HepG2 (cell line): ENCODE results near the gene OR2A42. TPM values are rescaled to one million over a fixed set of nuclear protein-coding genes. Genes with fewer than 3 reads are reported as not detected.

Experiments used
- ATAC-seq: fragments of 200-7000 bp; cut with Tn5 transposase; 3 replicates; pipeline ENCODE4 v1.9.1; 2020; ENCODE audit warnings: mild to moderate bottlenecking, moderate library complexity
- BruUV-seq: library from RNA; stranded (reverse); fragments of 400-500 nt; replicated peaks from 2 replicates; lab custom pipeline; 2021; lab: Mats Ljungman, UMichigan
- CTCF ChIA-PET: fragments of 300-600 bp; formaldehyde crosslinking; extraction: SDS; loops from one replicate; lab custom pipeline; 2021; ENCODE audit warnings: low total read pairs, inconsistent platforms, low intra/inter-chr PET ratio; lab: Yijun Ruan, JAX
- POLR2A ChIA-PET: fragments of 350-600 bp; sonication (Branson Sonifier 250); formaldehyde crosslinking; loops from one replicate; lab custom pipeline; 2020; ENCODE audit warnings: antibody characterized with exemption, inconsistent platforms; lab: Yijun Ruan, JAX
- DNase-seq: peaks from one replicate; pipeline ENCODE4 v3.0.0-alpha.2; 2015; ENCODE audit warnings: low spot score
- FAIRE-seq: peaks from 3 replicates; lab custom pipeline; 2011; peaks lifted over from hg19 to GRCh38; lab: Jason Lieb, UNC
- H2AFZ ChIP-seq: one replicate; pipeline ENCODE4 v1.6.1; 2011; ENCODE audit warnings: low read length, inconsistent platforms
- H3K27ac ChIP-seq: fragments of 300-600 bp; 3 replicates; pipeline ENCODE4 v1.8.0; 2011; ENCODE audit warnings: mixed run types, mild to moderate bottlenecking, mixed read lengths, low read length, inconsistent platforms; ENCODE audit not compliant: insufficient read depth; ENCODE audit errors: extremely low read length
- H3K27me3 ChIP-seq, 2 experiments: fragments of 200-600 bp in 1 of 2; 2 replicates in 1 of 2; 3 replicates in 1 of 2; pipeline versions ENCODE4 v1.6.0 to v1.8.0; 2011; ENCODE audit warnings: low read length in 2 of 2, mild to moderate bottlenecking in 2 of 2, moderate library complexity in 2 of 2, inconsistent platforms in 1 of 2; ENCODE audit not compliant: insufficient read depth in 2 of 2, control insufficient read depth in 1 of 2
- H3K36me3 ChIP-seq, 2 experiments: fragments of 200-600 bp in 1 of 2; replicated peaks in 1 of 2; 2 replicates in 1 of 2; 3 replicates in 1 of 2; pipeline versions ENCODE4 v1.5.1 to v1.8.0; 2011; ENCODE audit warnings: low read length in 2 of 2, inconsistent platforms in 1 of 2; ENCODE audit not compliant: insufficient read depth in 2 of 2, control insufficient read depth in 1 of 2
- H3K4me1 ChIP-seq: 2 replicates; pipeline ENCODE4 v1.5.1; 2012; ENCODE audit warnings: low read length, inconsistent platforms; ENCODE audit not compliant: insufficient read depth
- H3K4me2 ChIP-seq: 2 replicates; pipeline ENCODE4 v1.6.0; 2011; ENCODE audit warnings: low read depth, low read length, inconsistent platforms
- H3K4me3 ChIP-seq, 3 experiments: fragments of 200-600 bp in 1 of 3; sonication (generic), shearing (Covaris generic) in 1 of 3; replicated peaks in 1 of 3; 2 replicates each; pipeline ENCODE4 v1.5.1; 2011 to 2016; ENCODE audit warnings: low read length in 3 of 3, inconsistent platforms in 2 of 3, low read depth in 2 of 3, mild to moderate bottlenecking in 2 of 3, control low read depth in 1 of 3, mixed read lengths in 1 of 3; ENCODE audit not compliant: insufficient read depth in 1 of 3
- H3K79me2 ChIP-seq: one replicate; pipeline ENCODE4 v1.6.1; 2011; ENCODE audit warnings: low read length, inconsistent platforms; ENCODE audit not compliant: insufficient read depth
- H3K9ac ChIP-seq: 2 replicates; pipeline ENCODE4 v1.6.0; 2011; ENCODE audit warnings: mild to moderate bottlenecking, low read depth, low read length, inconsistent platforms; ENCODE audit not compliant: insufficient read depth
- H3K9me3 ChIP-seq: 2 replicates; pipeline ENCODE4 v1.5.1; 2012; ENCODE audit warnings: mild to moderate bottlenecking, low read length
- H4K20me1 ChIP-seq: 2 replicates; pipeline ENCODE4 v1.6.0; 2011; ENCODE audit warnings: inconsistent platforms, mild to moderate bottlenecking, low read length, moderate library complexity; ENCODE audit not compliant: insufficient read depth
- ETV6 ChIP-seq: sonication (generic); formaldehyde crosslinking; conservative IDR thresholded peaks from 2 replicates; pipeline ENCODE4 v1.4.0; 2020; ENCODE audit warnings: missing genetic modification reagents
- MTA3 ChIP-seq: sonication (generic); formaldehyde crosslinking; IDR thresholded peaks from 2 replicates; pipeline ENCODE4 v1.4.0; 2020; ENCODE audit warnings: missing genetic modification reagents
- RFX1 ChIP-seq: fragments of 450-650 bp; IDR thresholded peaks from 2 replicates; pipeline ENCODE4 v1.6.1; 2017
- ZFP36L2 ChIP-seq: sonication (generic); formaldehyde crosslinking; IDR thresholded peaks from 2 replicates; pipeline ENCODE4 v1.4.0; 2020; ENCODE audit warnings: missing genetic modification reagents
- ZNF343 ChIP-seq: sonication (generic); formaldehyde crosslinking; IDR thresholded peaks from 2 replicates; pipeline ENCODE4 v1.4.0; 2020; ENCODE audit warnings: mild to moderate bottlenecking, missing genetic modification reagents
- ZNF383 ChIP-seq: sonication (generic); formaldehyde crosslinking; IDR thresholded peaks from 2 replicates; pipeline ENCODE4 v1.4.0; 2020; ENCODE audit warnings: missing genetic modification reagents, mild to moderate bottlenecking, borderline replicate concordance
- ZNF792 ChIP-seq: IDR thresholded peaks from 2 replicates; pipeline ENCODE4 v1.6.1; 2016
- WGBS: methylation state at CpG from one replicate; pipeline ENCODE4 v1.1.6; 2017; ENCODE audit warnings: low lambda C conversion rate; 5-methylcytosine and 5-hydroxymethylcytosine counted together
- in situ Hi-C: cut with HindIII; loops from 2 replicates; pipeline ENCODE4 v1.10.0; 2017; ENCODE audit warnings: low pct_unique_long_range_greater_than_20kb; ENCODE audit not compliant: extremely low pct_ligation_motif_present
- intact Hi-C: fragments of 100-400 bp; cut with micrococcal nuclease; formaldehyde crosslinking; loops from one replicate; pipeline ENCODE4 v1.10.0; 2022; ENCODE audit not compliant: unreplicated experiment
- polyA plus RNA-seq, 8 experiments: library from polyadenylated mRNA; depleted of rRNA in 3 of 8; stranded (reverse) in 7 of 8; unstranded in 1 of 8; fragments of >200 nt; fragmentation: Illumina TruSeq in 4 of 8; extraction: Trizol in 4 of 8; gene quantifications; 2 replicates each; pipeline versions ENCODE4 v1.2.1 to v1.2.3, GENCODE V29; 2011 to 2016; ENCODE audit warnings: low read depth in 4 of 8, missing spikeins in 1 of 8, mixed read lengths in 1 of 8; ENCODE audit not compliant: insufficient read depth in 1 of 8
- total RNA-seq, 5 experiments: library from RNA; depleted of rRNA; stranded (reverse); fragments of >200 nt; fragmentation: Illumina TruSeq; extraction: Trizol; gene quantifications; 2 replicates each; pipeline ENCODE4 v1.2.3, GENCODE V29; 2016; ENCODE audit warnings: low read depth in 1 of 5
- TF ChIP-seq, protein P1 (sequence below): sonication (generic); formaldehyde crosslinking; conservative IDR thresholded peaks from 2 replicates; pipeline ENCODE4 v1.8.0; 2022; ENCODE audit warnings: missing genetic modification reagents
- TF ChIP-seq, protein P2 (sequence below): sonication (generic); formaldehyde crosslinking; IDR thresholded peaks from one replicate; pipeline ENCODE4 v1.5.1; 2020; ENCODE audit warnings: mild to moderate bottlenecking, missing genetic modification reagents; ENCODE audit errors: not compliant biosample characterization
- TF ChIP-seq, protein P3 (sequence below): sonication (generic); formaldehyde crosslinking; IDR thresholded peaks from 2 replicates; pipeline ENCODE4 v1.9.0; 2021; ENCODE audit warnings: missing genetic modification reagents, borderline replicate concordance

OR2A42 gene
- total and polyA plus RNA-seq, 2 of the 13 experiments (the other 11 are each of a cell fraction or from before 2014, with no cell fraction given): not detected

DNA sequence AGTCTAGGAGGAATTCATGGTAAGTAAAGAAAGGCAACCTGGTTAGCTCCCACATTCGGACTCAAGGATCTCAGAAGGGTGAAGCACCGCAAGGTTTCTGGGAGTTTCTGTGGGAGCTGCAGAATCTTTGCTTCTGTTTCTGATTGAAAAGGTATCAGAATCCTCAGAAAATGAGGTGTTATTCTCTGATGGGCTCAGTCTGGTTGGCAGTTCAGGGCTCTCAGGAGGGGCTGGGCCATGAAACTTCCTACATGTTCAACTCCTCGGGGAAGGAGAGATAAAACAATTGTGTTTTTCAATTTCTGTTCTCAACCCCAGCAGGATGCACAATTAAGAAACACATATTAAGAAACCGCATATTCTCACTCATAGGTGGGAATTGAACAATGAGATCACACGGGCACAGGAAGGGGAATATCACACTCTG lies 16.1 kb upstream of the OR2A42 start:
- no TSS peak for BruUV-seq
- Histone ChIP-seq H3K9ac (no peak overlapping the region), H3K4me2 (no peak overlapping the region), H3K4me1 (no peaks in the 10 kb centered on the region), H3K9me3 (no peaks in the 10 kb centered on the region), H3K4me3 (no peak overlapping the region), H3K27me3 (no peaks in the 10 kb centered on the region), H3K79me2 (no peaks in the 10 kb centered on the region), H4K20me1 (no peaks in the 10 kb centered on the region), H3K27ac (no peak overlapping the region), H2AFZ (no peak overlapping the region), H3K36me3 (no peaks in the 10 kb centered on the region)
- ChIA-PET POLR2A (no interaction called here), CTCF (no interaction called here)
- no peak for FAIRE-seq
- no peak for DNase-seq
- intact Hi-C loops: no loop called here
- ATAC-seq: no peak
- TF ChIP-seq ZNF343 (CRISPR knock-in tag) (no peak), ZNF792 (CRISPR knock-in tag) (no peak), MTA3 (CRISPR knock-in tag) (no peak), RFX1 (no peak), ZNF383 (no peak), ZFP36L2 (CRISPR knock-in tag) (no peak), ETV6 (CRISPR knock-in tag) (no peak)
- TF ChIP-seq, protein P1, sequence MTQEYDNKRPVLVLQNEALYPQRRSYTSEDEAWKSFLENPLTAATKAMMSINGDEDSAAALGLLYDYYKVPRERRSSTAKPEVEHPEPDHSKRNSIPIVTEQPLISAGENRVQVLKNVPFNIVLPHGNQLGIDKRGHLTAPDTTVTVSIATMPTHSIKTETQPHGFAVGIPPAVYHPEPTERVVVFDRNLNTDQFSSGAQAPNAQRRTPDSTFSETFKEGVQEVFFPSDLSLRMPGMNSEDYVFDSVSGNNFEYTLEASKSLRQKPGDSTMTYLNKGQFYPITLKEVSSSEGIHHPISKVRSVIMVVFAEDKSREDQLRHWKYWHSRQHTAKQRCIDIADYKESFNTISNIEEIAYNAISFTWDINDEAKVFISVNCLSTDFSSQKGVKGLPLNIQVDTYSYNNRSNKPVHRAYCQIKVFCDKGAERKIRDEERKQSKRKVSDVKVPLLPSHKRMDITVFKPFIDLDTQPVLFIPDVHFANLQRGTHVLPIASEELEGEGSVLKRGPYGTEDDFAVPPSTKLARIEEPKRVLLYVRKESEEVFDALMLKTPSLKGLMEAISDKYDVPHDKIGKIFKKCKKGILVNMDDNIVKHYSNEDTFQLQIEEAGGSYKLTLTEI (CRISPR knock-in tag): no peak
- TF ChIP-seq, protein P2, sequence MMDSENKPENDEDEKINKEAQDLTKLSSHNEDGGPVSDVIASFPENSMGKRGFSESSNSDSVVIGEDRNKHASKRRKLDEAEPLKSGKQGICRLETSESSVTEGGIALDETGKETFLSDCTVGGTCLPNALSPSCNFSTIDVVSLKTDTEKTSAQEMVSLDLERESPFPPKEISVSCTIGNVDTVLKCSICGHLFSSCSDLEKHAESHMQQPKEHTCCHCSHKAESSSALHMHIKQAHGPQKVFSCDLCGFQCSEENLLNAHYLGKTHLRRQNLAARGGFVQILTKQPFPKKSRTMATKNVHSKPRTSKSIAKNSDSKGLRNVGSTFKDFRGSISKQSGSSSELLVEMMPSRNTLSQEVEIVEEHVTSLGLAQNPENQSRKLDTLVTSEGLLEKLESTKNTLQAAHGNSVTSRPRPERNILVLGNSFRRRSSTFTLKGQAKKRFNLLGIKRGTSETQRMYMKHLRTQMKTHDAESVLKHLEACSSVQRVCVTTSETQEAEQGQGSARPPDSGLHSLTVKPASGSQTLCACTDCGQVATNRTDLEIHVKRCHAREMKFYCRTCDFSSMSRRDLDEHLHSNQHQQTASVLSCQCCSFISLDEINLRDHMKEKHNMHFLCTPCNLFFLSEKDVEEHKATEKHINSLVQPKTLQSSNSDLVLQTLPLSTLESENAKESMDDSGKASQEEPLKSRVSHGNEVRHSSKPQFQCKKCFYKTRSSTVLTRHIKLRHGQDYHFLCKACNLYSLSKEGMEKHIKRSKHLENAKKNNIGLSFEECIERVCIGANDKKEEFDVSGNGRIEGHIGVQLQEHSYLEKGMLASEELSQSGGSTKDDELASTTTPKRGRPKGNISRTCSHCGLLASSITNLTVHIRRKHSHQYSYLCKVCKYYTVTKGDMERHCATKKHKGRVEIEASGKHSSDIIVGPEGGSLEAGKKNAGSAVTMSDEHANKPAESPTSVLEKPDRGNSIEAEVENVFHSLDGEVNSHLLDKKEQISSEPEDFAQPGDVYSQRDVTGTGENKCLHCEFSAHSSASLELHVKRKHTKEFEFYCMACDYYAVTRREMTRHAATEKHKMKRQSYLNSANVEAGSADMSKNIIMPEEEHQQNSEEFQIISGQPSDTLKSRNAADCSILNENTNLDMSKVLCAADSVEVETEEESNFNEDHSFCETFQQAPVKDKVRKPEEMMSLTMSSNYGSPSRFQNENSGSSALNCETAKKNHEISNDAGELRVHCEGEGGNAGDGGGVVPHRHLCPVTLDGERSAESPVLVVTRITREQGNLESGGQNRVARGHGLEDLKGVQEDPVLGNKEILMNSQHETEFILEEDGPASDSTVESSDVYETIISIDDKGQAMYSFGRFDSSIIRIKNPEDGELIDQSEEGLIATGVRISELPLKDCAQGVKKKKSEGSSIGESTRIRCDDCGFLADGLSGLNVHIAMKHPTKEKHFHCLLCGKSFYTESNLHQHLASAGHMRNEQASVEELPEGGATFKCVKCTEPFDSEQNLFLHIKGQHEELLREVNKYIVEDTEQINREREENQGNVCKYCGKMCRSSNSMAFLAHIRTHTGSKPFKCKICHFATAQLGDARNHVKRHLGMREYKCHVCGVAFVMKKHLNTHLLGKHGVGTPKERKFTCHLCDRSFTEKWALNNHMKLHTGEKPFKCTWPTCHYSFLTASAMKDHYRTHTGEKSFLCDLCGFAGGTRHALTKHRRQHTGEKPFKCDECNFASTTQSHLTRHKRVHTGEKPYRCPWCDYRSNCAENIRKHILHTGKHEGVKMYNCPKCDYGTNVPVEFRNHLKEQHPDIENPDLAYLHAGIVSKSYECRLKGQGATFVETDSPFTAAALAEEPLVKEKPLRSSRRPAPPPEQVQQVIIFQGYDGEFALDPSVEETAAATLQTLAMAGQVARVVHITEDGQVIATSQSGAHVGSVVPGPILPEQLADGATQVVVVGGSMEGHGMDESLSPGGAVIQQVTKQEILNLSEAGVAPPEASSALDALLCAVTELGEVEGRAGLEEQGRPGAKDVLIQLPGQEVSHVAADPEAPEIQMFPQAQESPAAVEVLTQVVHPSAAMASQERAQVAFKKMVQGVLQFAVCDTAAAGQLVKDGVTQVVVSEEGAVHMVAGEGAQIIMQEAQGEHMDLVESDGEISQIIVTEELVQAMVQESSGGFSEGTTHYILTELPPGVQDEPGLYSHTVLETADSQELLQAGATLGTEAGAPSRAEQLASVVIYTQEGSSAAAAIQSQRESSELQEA (CRISPR knock-in tag): no peak
- TF ChIP-seq, protein P3, sequence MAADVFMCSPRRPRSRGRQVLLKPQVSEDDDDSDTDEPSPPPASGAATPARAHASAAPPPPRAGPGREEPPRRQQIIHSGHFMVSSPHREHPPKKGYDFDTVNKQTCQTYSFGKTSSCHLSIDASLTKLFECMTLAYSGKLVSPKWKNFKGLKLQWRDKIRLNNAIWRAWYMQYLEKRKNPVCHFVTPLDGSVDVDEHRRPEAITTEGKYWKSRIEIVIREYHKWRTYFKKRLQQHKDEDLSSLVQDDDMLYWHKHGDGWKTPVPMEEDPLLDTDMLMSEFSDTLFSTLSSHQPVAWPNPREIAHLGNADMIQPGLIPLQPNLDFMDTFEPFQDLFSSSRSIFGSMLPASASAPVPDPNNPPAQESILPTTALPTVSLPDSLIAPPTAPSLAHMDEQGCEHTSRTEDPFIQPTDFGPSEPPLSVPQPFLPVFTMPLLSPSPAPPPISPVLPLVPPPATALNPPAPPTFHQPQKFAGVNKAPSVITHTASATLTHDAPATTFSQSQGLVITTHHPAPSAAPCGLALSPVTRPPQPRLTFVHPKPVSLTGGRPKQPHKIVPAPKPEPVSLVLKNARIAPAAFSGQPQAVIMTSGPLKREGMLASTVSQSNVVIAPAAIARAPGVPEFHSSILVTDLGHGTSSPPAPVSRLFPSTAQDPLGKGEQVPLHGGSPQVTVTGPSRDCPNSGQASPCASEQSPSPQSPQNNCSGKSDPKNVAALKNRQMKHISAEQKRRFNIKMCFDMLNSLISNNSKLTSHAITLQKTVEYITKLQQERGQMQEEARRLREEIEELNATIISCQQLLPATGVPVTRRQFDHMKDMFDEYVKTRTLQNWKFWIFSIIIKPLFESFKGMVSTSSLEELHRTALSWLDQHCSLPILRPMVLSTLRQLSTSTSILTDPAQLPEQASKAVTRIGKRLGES (CRISPR knock-in tag): no peak
- 13% methylated on average over 4 of the region's 5 CpGs for WGBS
- in situ Hi-C loops: no loop called here
